ENCODE data around the gene ASCC3.
"Not testable (repeated sequence)": the region's sequence is repeated elsewhere in the genome, so short reads cannot be mapped to it uniquely, and the experiment has no call there.

Gene ASCC3, protein sequence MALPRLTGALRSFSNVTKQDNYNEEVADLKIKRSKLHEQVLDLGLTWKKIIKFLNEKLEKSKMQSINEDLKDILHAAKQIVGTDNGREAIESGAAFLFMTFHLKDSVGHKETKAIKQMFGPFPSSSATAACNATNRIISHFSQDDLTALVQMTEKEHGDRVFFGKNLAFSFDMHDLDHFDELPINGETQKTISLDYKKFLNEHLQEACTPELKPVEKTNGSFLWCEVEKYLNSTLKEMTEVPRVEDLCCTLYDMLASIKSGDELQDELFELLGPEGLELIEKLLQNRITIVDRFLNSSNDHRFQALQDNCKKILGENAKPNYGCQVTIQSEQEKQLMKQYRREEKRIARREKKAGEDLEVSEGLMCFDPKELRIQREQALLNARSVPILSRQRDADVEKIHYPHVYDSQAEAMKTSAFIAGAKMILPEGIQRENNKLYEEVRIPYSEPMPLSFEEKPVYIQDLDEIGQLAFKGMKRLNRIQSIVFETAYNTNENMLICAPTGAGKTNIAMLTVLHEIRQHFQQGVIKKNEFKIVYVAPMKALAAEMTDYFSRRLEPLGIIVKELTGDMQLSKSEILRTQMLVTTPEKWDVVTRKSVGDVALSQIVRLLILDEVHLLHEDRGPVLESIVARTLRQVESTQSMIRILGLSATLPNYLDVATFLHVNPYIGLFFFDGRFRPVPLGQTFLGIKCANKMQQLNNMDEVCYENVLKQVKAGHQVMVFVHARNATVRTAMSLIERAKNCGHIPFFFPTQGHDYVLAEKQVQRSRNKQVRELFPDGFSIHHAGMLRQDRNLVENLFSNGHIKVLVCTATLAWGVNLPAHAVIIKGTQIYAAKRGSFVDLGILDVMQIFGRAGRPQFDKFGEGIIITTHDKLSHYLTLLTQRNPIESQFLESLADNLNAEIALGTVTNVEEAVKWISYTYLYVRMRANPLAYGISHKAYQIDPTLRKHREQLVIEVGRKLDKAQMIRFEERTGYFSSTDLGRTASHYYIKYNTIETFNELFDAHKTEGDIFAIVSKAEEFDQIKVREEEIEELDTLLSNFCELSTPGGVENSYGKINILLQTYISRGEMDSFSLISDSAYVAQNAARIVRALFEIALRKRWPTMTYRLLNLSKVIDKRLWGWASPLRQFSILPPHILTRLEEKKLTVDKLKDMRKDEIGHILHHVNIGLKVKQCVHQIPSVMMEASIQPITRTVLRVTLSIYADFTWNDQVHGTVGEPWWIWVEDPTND (N-terminal part only)

DNA sequence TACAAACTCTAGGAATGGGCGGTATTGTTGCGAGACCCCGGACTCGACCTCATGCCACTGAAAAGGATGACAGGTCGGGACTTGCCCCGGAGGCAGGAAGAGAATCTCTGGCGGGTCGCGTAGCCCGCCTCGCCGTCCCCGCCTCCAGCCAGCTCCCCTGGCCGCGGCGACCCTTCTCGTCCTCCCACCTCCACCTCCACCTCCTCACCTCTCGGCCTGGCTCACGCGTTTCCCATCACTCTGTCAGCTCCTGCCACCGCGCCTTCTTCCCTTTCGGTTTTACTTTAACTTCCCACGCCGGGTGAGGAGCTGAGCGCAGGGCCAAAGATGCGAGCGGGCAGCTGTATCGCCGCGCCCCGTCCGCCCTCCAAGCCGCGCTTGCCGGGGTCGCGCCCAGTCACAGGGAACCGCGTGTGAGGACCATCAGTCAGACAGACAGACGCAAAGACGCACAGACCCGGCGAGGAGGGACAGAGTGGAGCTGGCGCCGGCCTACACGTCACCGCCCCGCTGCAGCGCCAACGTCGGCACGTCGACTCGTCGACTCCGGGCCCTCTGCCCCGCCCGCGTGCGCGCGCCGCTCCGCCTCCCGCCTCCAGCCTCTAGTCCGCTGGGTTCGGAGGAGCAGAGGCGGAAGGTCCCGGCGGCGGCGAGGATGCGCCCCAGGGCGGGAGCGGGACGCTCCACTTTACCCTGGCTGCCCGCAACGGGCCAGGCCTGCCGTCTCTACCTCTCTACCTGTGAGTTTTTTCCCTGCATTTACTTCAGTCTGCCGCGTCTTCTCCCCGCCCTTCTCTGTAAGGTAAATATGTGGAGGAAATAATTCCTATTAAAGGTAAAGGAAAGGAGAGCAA, at the start of gene ASCC3:
Gene ASCC3 (minus strand): TSS at position 477 of the 854 bp plus-strand sequence. CDS start 13,332 bp downstream, outside the sequence.
- DNase-seq (ENCODE audit: low read depth): peak; percentile 84

DNA sequence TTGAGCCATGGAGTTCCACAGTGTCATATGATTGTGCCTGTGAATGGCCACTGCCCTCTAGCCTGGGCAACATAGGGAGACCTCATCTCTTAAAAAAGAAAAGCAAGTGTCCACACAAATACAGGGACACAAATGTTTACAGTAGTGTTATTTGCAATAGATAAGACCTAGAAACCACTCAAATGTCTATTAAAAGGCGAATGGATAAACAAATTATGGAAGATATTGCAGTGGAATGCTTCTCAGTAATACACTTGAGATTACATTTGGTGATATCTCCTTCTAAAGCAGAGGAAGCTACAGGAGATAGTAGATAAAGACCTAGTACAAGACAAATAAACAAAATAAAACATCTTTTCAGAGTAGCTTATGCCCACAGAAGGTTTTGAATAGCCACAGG, 44.6 kb upstream of the ASCC3 start:
- DNase-seq (ENCODE audit: low read depth): no peak

DNA sequence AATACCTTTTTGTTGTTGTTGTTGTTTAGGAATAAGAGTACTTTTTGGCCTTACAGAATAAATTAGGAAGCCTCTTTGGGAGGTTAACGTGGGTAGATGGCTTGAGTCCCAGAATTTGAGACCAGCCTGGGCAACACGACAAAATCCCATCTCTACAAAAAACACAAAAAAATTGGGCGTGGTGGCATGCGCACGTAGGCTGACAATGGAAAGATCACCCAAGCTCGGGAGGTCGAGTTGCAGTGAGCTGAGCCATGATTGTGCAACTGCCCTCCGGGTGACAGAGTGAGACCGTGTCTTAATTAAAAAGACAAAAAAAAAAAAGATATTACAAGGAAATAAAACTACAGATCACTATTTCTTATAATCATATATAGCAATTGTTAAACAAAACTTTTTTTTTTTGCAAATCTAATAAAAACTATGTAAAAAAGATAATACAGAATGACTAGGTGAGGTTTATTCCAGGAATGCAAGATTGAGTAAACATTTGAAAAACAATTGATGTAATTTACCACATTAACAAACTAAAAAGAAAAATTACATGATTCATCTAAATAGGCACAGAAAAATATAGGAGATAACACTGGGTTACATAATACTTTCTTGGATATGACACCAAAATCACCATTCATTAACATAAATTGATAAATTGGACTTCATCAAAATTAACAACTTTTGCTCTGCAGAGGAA, 43.6 kb upstream of the ASCC3 start:
- no peak for DNase-seq (ENCODE audit: low read depth)

DNA sequence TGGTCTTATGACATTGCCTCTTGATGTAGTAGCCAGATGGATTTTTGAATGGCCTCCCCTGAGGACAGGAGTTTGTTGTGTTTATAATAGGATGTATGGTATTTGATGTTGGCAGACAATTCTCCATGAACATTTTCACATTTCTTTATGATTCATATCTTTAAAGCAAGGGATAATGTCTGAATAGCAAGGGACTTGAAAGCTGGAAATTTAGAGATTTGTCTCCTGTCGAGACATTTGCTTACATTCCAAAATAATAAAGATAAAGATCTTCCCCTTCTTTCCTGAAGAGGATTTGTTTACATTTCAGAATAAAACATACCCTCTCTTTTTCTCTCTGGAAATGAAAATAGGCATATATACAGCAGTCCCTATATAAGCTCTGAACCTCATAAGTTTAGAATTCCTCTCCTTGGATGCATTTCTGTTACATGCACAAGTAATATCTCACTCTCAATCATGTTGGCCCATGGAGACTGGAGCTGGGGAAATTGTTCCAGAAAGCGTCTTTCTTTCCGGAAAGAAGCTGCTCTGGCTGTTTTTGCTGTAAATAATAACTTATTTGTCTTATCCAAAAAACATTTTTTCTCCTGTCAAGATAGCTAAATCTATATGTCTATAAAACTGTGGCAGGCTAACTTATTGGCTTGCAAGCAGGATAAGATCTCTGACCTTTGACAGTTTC, 42.5 kb upstream of the ASCC3 start:
- no peak for DNase-seq (ENCODE audit: low read depth)

DNA sequence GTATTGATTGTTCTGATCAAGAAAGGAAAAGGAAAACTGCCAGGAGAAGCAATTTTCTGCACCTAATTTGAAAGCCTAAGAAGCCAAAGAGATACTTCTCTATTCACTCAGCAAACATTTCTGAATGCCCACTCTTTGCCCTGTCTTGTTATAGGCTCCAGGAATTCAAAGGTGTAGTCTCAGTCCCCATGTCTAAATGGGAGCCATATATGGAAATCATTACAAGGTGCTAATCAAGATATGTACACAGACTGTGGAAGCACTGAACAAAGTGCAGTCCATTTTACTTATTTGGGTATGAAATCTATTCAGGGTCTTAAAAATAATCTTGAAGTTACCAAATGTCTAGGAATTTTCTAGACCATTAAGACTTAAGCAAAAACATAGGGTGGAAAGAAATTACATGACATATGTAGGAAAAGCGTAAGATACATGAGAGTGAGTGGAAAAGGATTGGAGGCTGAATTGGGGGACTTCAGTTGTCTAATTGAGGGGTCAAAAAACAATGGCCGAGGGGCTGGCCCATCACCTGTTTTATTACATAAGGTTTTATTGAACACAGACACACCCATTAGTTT, 39.0 kb upstream of the ASCC3 start:
- DNase-seq (ENCODE audit: low read depth): no peak

DNA sequence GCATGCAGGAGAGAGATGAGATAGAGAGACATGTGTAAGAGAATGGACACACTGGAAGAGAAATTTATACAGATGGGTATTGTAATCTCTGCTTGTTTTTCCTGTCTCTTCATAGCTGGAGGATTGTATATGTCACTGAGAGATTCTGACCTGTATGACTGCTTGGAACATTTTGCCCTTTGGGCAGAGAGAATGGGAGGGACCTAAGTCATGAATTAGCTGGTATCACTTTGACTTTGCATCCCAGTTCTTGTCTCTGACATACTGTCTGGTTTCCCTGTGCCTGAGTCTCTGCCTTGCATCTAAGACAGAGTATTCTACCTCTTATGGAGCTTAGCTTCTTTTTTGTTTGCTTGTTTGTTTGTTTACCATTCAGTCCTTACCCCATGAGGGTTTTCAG, 37.0 kb upstream of the ASCC3 start:
- DNase-seq (ENCODE audit: low read depth): no peak

DNA sequence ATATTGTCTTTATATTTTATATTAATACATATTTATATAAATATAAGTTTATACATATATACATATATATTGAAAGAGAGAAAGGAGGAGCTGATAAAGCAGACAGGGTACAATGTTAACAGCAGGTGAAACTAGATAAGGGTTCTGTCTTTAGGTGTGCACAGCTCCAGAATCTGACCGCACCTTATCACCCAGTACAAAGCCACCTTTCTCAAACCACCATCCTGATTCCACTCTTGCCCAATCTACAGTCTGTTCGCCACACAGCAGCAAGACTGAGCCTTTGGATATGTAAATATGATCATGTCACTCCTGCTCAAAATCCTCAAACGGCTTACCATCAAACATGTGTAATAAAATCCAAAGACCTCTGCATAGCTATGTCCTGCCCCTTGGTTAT, 34.7 kb upstream of the ASCC3 start:
- DNase-seq (ENCODE audit: low read depth): no peak

DNA sequence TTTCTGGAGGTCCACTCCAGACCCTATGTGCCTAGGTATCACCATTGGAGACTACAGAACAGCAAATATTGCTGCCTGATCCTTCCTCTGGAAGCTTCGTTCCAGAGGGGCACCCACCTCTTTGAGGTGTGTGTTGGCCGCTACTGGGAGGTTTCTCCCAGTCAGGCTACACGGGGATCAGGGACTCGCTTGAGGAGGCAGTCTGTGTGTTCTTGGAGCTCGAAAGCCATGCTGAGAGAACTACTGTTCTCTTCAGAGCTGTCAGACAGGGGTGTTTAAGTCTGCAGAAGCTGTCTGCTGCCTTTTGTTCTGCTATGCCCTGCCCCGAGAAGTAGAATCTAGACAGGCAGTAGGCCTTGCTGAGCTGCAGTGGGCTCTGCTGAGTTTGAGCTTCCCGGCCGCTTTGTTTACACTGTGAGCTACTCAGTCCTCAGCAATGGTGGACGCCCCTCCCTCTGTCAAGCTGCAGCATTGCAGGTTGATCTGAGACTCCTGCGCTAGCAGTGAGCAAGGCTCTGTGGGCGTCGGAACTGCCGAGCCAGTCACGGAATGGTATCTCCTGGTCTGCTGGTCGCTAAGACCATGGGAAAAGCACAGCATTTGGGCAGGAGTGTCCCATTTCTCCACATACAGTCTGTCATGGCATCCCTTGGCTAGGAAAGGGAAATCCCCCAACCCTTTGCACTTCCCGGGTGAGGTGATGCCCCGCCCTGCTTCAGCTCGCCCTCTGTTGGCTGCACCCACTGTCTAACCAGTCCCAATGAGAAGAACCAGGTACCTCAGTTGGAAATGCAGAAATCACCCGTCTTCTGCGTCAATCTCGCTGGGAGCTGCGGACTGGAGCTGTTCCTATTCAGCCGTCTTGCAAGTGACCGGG, 32.5 kb upstream of the ASCC3 start:
- no peak for DNase-seq (ENCODE audit: low read depth)

DNA sequence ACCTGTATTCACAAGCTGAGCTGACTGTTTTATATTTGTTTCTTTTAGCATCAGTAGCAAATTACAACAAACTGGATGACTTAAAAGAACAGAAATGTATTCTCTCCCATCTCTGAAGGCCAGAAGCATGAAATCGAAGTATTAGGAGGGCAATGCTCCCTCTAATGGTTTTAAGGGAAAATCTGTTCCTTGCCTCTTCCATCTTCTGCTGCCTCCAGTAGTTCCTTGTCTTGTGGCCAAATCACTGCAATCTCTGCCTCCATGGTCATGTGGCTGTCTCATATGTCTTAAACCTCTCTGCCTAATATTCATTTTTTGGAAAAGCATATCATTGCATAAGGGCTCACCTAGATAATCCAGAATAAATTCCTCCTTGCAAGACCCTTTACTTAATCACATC, 25.2 kb upstream of the ASCC3 start:
- no peak for DNase-seq (ENCODE audit: low read depth)

DNA sequence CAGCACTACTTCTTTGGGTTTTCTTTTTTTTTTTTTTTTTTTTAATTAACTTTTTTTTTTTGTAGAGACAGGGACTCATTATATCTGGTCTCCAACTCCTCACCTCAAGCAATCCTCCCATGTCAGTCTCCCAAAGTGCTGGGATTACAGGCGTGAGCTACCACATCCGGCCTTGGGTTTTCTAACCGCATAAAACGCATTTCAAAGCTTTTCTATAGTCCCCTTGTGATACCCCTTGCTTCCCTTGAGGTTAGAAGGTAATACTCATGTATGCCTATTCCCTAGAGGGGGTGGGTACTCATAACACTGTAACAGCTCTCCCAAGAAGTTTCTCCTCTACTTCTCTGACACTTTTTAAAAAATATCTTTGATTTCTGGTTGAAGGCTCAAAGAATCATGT, 23.9 kb upstream of the ASCC3 start:
- no peak for DNase-seq (ENCODE audit: low read depth)

DNA sequence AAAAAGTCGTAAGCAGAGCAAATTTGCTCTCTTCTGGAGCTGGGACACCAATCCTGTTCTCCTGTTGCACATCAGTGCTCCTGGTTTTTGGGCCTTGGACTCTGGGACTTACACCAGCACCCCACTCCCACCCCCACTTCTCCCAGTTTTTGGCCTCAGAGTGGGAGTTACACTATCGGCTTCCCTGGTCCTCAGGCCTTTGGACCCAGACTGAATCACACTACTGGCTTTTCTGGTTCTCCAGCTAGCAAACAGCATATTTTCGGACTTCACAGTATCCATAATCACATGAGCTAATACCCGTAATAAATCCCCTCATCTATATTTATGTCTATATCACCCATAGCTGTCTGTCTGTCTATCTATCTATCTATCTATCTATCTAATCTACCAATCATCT, 23.2 kb upstream of the ASCC3 start:
- DNase-seq (ENCODE audit: low read depth): no peak

DNA sequence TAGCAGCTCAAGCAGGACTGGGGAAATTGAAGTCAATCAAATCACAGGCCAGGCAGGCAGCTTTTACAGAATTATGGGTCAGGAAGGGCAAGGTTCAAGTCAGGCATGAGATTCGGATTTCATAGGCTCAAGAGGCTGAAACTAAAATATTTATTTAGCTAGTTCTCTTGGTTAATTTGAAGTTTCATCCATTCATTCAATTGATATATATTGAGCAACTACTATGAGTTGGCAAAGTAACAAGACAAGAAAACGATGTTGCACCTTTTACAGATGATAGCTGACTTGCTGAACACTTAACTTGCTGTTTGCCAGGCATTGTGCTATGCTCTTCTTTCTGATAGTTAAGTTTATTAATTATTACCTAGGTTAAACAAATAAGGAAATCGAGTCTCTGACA, 20.5 kb upstream of the ASCC3 start:
- DNase-seq (ENCODE audit: low read depth): no peak

DNA sequence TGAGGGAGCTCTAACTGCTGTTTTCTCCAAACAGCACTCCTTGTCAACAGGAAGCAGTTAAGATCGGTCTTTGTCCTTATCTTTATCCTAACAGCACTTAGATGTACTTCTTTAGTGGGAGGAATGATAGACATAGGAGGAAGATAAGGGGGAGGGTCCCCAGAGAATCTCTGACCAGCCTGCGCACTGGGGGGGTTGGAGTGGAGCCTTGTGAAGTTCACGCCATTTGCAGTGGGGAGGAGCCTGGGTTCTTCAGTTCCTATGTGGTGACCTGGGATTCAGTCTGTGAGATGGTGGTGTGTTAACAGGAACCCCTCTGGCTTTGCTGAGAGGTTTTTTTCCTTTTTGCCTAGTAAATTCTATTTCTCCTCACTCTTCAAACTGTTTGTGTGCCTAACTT, 18.1 kb upstream of the ASCC3 start:
- no peak for DNase-seq (ENCODE audit: low read depth)

DNA sequence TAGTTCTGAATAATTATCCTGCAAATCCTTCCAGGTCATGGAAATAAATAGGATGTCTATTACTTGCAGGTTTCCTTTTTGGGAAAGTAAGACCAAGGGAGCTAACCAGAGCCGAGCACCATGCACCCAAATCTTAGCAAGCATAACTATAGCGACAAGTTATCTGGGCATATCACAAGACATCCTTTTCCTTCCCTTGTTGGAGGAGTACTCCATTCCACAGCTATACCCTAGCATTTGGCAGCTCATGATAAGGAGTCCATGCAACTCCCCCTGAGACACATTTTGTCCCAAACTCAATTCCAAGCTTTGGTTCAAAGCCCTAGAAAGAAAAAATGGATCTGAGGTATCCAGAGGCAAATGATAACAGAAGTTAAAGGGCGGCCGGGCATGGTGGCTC, 16.5 kb upstream of the ASCC3 start:
- DNase-seq (ENCODE audit: low read depth): no peak

DNA sequence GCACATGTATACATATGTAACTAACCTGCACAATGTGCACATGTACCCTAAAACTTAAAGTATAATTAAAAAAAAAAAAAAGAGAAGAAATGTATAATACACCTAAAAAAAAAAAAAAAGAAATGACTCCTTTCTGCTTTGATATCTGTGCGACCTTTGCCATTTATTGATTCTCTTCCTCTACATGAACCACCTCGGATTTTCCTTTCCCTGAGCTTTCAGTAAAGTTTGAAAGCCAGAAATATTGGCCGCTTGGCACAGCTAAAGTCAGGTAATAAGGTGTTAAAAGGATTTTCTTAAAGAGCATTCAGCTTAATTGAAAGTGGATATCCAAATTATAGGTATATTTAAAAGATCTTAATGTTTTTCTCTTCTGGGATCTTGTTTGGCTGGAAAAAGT, 12.6 kb upstream of the ASCC3 start:
- DNase-seq (ENCODE audit: low read depth): no peak

DNA sequence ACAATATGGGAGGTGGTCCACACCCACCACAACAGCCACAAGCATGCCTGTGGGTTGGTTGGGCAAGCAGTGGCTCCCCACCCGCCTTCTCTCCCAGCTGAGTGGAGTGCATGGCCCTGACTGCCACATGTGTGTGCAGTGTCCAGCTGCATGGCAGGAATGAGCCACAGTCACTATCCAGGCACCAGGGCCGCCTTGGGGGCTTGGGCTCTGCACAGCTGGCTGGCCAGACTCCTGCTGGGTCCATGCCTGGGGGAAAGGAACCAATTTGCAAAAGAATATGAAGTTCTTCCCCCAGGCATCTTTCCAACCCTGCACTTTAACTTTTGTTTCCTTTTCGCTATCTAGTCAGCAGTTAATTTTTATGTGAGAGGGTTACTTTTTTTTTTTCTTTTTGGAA, 11.6 kb upstream of the ASCC3 start:
- no peak for DNase-seq (ENCODE audit: low read depth)

DNA sequence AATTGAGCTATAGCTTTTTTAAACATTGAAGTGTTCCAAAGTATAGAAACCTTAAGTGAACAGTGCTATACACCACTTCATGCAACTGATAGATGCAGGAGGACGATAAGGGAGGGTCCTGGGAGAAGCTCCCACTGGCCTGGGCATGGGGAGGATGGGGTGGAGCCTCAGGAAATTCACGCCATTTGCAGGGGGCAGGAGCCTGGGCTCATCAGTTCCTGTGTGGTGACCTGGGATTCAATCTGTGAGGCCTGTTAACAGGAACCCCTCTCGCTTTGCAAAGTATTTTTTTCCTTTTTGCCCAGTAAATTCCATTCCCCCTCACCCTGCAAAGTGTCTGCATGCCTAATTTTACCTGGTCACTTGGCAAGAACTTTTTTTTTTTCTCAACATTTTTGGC, 11.0 kb upstream of the ASCC3 start:
- no peak for DNase-seq (ENCODE audit: low read depth)

DNA sequence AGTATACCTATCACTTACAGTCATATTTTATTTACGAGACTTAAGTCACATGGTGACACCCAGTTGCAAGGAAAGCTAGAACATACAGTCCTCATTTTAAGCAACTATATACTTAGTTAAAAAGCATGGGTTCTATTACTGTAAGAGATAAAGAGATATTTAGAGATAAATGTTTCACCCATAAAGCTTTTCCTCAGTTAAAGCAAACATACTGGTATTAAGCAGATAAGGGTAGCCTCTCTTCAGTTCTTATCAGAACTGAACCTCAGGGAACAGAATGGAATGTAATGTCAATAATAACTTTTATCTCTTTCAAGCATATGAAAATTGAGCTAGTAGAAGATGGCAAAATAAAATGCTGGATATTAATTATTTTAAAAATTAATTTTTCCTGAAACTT, 9.9 kb upstream of the ASCC3 start:
- no peak for DNase-seq (ENCODE audit: low read depth)

DNA sequence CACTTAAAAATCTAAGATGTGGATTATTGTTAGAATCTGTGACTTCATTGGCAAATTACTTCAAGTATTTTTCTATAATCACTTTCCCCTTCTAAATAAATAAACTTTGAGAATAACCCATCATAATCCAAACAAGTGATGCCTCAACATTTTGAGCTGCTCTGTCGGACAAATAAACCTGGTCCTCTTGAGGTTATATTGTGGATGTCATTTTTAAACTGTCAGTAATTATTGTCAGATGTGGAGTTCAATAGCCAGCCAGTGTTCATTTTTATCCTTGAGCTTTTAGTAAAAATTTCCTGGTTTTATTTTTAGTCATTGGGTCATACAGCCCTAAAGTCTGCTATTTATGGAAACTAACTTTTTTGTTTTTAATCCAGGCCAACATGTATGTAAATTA, 9.5 kb upstream of the ASCC3 start:
- not testable (repeated sequence) for DNase-seq (ENCODE audit: low read depth)
